Stimulated activated naive CD8-positive, alpha-beta T cell treated with anti-CD3 and anti-CD28 coated beads, Interleukin-15, Interleukin-2, amounts not matched to agents 100 ng/mL and 50 ng/mL, for 24 hours (primary cell): ENCODE results near the gene ORM1.
"Not testable (repeated sequence)": the region's sequence is repeated elsewhere in the genome, so short reads cannot be mapped to it uniquely, and the experiment has no call there.

Experiments
- H3K27ac Mint-ChIP-seq: one replicate; pipeline ENCODE4 v1.8.0; 2021; ENCODE audit warnings: mild to moderate bottlenecking, mixed read lengths
- H3K27me3 Mint-ChIP-seq: one replicate; pipeline ENCODE4 v1.8.0; 2021; ENCODE audit warnings: mixed read lengths
- H3K36me3 Mint-ChIP-seq: one replicate; pipeline ENCODE4 v1.8.0; 2021; ENCODE audit warnings: low read depth, mixed read lengths
- H3K4me1 Mint-ChIP-seq: one replicate; pipeline ENCODE4 v1.8.0; 2021; ENCODE audit warnings: low read depth, mixed read lengths
- H3K4me3 Mint-ChIP-seq: one replicate; pipeline ENCODE4 v1.8.0; 2021; ENCODE audit warnings: mild to moderate bottlenecking, mixed read lengths
- H3K9me3 Mint-ChIP-seq: one replicate; pipeline ENCODE4 v1.8.0; 2021; ENCODE audit warnings: mixed read lengths

Gene ORM1

DNA sequence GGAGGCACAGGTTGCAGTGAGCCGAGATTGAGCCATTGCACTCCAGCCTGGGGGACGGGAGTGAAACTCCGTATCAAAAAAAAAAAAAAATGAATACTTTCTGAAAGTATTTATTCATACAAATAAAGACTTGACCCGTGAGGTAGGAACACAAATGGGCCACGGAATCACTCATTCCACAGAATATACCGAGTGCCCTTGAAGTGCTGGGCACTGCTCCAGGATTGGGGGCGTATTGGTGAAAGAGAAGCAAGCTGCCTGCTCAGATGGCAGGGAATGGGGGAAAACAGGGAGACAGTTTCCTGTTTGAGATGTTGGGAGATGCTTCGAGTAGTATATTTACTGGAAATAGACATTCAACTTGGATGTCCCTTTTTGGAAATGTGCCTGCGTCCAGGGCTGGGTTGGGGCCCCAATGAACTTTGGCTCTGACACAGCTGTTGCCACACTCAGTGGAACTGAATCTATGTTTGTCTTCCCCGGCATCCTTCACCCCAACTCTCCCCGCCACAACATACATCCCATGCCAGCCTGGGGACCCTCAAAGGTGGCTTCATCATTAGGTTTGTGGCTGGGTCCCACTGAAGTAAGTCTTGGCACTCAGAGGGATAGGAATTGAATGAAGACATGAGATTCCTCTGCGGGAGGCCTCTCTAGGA lies 609 bp upstream of the ORM1 start:
- H3K4me3 Mint-ChIP-seq, H3K36me3 Mint-ChIP-seq, H3K4me1 Mint-ChIP-seq, H3K9me3 Mint-ChIP-seq, H3K27me3 Mint-ChIP-seq, H3K27ac Mint-ChIP-seq: not testable (repeated sequence)

DNA sequence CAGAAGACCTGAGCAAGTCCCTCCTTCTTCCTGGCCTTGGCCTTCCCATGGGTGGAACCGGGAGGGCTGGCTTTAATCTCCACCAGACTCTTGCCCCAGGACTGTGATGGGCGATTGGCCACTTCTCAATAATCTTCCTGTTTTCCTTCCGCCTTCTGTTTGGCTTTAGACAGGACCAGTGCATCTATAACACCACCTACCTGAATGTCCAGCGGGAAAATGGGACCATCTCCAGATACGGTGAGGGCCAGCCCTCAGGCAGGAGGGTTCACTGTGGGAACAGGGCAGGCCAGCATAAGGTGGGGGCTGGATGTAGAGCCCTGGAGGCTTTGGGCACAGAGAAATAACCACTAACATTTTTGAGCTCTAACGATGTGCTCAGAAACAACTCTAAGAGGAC lies 951 bp downstream of the ORM1 start:
- H3K9me3 Mint-ChIP-seq: not testable (repeated sequence)

DNA sequence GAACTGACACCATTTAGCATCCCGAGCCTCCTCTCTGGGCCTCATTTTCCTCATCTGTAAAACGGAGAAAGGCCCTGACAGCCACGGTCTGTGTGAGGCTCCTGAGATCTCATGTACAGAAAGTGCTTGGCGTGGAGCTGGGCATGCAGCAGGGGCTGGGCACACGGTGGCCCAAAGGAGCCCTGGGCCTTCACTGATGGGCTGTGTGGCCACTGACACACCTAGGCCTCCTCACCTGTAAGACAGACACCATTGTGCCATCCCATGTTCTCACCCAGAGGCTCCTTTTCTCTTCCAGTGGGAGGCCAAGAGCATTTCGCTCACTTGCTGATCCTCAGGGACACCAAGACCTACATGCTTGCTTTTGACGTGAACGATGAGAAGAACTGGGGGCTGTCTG lies 1.6 kb downstream of the ORM1 start:
- Mint-ChIP-seq H3K4me1 (peaks cover 8% of the 10 kb centered on the region), H3K36me3 (no peaks in the 10 kb centered on the region), H3K9me3 (no peaks in the 10 kb centered on the region), H3K27me3 (no peaks in the 10 kb centered on the region), H3K4me3 (no peak overlapping the region), H3K27ac (no peak overlapping the region)

More for the DNA sequence above, 951 bp downstream of the ORM1 start:
- H3K4me3 Mint-ChIP-seq, H3K4me1 Mint-ChIP-seq, H3K27ac Mint-ChIP-seq, H3K36me3 Mint-ChIP-seq, H3K27me3 Mint-ChIP-seq: not testable (repeated sequence)

DNA sequence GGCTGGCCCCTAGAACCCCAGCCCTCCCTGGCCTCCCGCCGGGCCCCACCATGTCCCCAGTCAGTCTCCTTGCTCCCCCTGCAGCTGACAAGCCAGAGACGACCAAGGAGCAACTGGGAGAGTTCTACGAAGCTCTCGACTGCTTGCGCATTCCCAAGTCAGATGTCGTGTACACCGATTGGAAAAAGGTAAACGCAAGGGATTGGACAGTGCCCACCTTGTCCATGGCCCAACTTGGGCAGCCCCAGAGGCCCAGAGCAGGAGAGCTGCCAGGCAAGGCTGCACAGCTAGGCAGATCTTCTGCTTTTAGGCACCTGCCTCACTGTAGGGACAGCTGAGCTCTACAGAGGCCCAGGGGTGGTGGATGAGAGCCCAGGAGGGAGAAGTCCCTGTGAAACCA lies 2.1 kb downstream of the ORM1 start:
- not testable (repeated sequence) for H3K27ac Mint-ChIP-seq, H3K9me3 Mint-ChIP-seq, H3K36me3 Mint-ChIP-seq, H3K4me1 Mint-ChIP-seq, H3K4me3 Mint-ChIP-seq, H3K27me3 Mint-ChIP-seq

DNA sequence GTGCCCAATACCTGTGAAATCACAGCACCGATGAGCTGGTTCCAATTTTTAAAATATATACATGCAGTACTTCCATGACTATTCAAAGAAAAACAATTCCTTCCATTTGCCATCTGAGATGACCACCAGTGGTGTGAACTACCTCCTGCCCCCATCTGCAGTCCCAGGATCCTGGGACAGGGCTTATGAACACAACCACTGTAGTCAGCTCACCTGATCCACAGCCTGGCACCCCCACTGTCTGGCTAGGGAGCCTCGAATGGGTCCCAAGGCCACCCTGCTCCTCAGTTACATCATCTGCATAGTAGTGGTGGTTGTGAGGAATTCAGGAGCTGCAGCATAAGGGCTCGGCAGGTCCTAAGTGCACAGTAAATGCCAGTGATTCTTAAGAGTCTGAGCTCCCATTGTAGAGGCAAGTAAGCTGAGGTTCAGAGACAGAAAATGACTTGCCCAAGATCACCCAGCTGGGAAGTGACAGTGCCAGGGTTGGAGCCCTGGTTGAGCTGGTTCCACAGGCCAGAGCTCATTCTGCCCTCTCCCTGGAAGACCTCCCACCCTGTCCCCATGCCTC lies 2.9 kb downstream of the ORM1 start:
- H3K4me3 Mint-ChIP-seq, H3K36me3 Mint-ChIP-seq, H3K27ac Mint-ChIP-seq, H3K27me3 Mint-ChIP-seq, H3K9me3 Mint-ChIP-seq: not testable (repeated sequence)
- H3K4me1 Mint-ChIP-seq: peaks cover 11% of the 10 kb centered on the region

DNA sequence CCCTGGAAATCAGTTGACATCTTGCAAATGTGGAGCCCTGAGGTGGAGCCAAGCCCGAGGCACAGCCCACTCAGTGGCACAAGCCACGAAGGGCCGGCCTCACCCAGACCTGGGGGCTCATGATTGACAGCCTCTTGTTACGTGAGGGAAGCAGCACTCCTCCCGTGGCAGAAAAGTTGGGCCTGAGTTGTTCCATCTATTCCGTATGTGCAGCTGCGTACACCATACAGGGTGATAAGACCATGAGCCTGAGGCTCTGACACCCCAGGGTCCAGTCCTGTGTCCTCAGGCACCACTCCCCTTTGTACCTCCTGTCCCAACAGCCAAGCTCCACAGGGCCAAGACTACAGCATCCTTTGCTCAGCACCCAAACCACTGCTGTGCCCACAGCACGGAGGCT lies 4.9 kb downstream of the ORM1 start:
- Mint-ChIP-seq H3K4me3 (no peak overlapping the region), H3K27me3 (no peaks in the 10 kb centered on the region), H3K27ac (no peak overlapping the region), H3K36me3 (no peaks in the 10 kb centered on the region), H3K9me3 (no peaks in the 10 kb centered on the region), H3K4me1 (peaks cover 9% of the 10 kb centered on the region)

DNA sequence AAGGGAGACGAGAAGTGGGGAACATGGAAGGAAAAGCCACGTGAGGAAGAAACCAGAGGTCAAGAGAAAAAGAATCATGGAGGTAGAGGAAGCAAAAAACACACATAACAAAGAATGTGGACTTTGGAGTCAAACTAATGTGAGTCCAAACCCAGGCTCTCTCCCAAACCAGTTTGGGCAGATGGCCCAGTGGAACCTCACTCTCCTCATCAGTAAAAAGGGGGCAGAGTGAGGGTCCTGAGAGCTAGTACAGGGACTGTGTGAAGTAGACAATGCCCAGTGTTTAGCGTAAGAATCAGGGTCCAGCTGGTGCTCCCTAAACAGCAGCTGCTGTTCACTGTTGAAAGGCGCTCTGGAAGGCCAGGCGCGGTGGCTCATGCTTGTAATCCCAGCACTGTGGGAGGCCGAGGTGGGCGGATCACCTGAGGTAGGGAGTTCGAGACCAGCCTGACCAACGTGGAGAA lies 5.5 kb downstream of the ORM1 start:
- H3K36me3 Mint-ChIP-seq, H3K4me1 Mint-ChIP-seq, H3K27ac Mint-ChIP-seq, H3K27me3 Mint-ChIP-seq, H3K9me3 Mint-ChIP-seq, H3K4me3 Mint-ChIP-seq: not testable (repeated sequence)

DNA sequence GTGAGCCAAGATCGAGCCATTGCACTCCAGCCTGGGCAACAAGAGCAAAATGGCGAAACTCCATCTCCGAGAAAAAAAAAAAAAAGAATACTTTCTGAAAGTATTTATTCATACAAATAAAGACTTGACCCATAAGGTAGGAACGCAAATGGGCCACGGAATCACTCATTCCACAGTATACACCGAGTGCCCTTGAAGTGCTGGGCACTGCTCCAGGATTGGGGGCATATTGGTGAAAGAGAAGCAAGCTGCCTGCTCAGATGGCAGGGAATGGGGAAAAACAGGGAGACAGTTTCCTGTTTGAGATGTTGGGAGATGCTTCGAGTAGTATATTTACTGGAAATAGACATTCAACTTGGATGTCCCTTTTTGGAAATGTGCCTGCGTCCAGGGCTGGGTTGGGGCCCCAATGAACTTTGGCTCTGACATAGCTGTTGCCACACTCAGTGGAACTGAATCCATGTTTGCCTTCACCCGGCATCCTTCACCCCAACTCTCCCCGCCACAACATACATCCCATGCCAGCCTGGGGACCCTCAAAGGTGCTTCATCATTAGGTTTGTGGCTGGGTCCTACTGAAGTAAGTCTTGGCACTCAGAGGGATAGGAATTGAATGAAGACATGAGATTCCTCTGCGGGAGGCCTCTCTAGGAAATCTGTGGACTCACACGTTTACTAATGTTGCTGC lies 6.2 kb downstream of the ORM1 start:
- not testable (repeated sequence) for H3K27ac Mint-ChIP-seq, H3K4me3 Mint-ChIP-seq, H3K4me1 Mint-ChIP-seq, H3K36me3 Mint-ChIP-seq, H3K27me3 Mint-ChIP-seq, H3K9me3 Mint-ChIP-seq

DNA sequence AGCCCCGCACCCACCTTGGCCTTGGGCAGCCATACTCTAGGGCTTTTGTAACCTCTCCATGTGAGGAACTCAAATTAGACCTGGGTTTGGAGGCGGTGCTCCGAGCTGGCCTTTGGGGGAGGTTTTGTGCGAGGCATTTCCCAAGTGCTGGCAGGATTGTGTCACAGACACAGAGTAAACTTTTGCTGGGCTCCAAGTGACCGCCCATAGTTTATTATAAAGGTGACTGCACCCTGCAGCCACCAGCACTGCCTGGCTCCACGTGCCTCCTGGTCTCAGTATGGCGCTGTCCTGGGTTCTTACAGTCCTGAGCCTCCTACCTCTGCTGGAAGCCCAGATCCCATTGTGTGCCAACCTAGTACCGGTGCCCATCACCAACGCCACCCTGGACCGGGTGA lies 6.7 kb downstream of the ORM1 start, which contains the start of gene ORM2:
Gene ORM2, plus strand, starts transcription at position 245 of the 398 bp plus-strand sequence. Its CDS starts 36 bp downstream, at position 281.
- H3K4me1 Mint-ChIP-seq, H3K9me3 Mint-ChIP-seq, H3K27ac Mint-ChIP-seq, H3K27me3 Mint-ChIP-seq, H3K36me3 Mint-ChIP-seq, H3K4me3 Mint-ChIP-seq: not testable (repeated sequence)

DNA sequence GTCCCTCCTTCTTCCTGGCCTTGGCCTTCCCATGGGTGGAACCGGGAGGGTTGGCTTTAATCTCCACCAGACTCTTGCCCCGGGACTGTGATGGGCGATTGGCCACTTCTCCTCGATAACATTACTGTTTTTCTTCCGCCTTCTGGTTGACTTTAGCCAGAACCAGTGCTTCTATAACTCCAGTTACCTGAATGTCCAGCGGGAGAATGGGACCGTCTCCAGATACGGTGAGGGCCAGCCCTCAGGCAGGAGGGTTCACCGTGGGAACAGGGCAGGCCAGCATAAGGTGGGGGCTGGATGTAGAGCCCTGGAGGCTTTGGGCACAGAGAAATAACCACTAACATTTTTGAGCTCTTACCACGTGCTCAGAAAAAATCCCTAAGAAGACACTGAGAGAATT lies 7.7 kb downstream of the ORM1 start:
- H3K4me3 Mint-ChIP-seq: no peak overlapping the region
- no peaks in the 10 kb centered on the region for H3K27me3 Mint-ChIP-seq
- peaks cover 3% of the 10 kb centered on the region for H3K9me3 Mint-ChIP-seq
- no peak overlapping the region for H3K27ac Mint-ChIP-seq
- peaks cover 10% of the 10 kb centered on the region for H3K36me3 Mint-ChIP-seq
- peaks cover 14% of the 10 kb centered on the region for H3K4me1 Mint-ChIP-seq

DNA sequence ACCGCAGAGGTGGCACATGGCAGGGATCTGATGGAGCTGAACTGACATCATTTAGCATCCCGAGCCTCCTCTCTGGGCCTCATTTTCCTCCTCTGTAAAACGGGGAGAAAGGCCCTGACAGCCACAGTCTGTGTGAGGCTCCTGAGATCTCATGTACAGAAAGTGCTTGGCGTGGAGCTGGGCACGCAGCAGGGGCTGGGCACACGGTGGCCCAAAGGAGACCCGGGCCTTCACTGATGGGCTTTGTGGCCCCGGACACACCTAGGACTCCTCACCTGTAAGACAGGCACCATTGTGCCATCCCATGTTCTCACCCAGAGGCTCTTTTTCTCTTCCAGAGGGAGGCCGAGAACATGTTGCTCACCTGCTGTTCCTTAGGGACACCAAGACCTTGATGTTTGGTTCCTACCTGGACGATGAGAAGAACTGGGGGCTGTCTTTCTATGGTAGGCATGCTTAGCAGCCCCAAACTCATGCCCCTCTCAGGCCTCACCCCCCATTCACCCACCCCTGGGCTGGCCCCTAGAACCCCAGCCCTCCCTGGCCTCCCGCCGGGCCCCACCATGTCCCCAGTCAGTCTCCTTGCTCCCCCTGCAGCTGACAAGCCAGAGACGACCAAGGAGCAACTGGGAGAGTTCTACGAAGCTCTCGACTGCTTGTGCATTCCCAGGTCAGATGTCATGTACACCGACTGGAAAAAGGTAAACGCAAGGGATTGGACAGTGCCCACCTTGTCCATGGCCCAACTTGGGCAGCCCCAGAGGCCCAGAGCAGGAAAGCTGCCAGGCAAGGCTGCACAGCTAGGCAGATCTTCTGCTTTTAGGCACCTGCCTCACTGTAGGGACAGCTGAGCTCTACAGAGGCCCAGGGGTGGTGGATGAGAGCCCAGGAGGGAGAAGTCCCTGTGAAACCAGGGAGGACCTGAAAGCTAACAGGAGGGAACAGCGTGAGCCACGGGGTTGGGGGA lies 8.6 kb downstream of the ORM1 start:
- H3K4me3 Mint-ChIP-seq, H3K9me3 Mint-ChIP-seq, H3K27ac Mint-ChIP-seq, H3K27me3 Mint-ChIP-seq: not testable (repeated sequence)
- peaks cover 18% of the 10 kb centered on the region for H3K36me3 Mint-ChIP-seq
- peaks cover 14% of the 10 kb centered on the region for H3K4me1 Mint-ChIP-seq

DNA sequence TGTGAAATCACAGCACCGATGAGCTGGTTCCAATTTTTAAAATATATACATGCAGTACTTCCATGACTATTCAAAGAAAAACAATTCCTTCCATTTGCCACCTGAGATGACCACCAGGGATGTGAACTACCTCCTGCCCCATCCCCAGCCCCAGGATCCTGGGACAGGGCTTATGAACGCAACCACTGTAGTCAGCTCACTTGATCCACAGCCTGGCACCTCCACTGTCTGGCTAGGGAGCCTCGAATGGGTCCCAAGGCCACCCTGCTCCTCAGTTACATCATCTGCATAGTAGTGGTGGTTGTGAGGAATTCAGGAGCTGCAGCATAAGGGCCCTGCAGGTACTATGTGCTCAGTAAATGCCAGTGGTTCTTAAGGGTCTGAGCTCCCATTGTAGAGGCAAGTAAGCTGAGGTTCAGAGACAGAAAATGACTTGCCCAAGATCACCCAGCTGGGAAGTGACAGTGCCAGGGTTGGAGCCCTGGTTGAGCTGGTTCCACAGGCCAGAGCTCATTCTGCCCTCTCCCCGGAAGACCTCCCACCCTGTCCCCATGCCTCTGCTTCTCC lies 9.7 kb downstream of the ORM1 start:
- Mint-ChIP-seq H3K27ac (peak overlapping the region; percentile 17), H3K4me1 (peaks cover 14% of the 10 kb centered on the region), H3K36me3 (peaks cover 21% of the 10 kb centered on the region)
- not testable (repeated sequence) for H3K27me3 Mint-ChIP-seq, H3K9me3 Mint-ChIP-seq, H3K4me3 Mint-ChIP-seq

DNA sequence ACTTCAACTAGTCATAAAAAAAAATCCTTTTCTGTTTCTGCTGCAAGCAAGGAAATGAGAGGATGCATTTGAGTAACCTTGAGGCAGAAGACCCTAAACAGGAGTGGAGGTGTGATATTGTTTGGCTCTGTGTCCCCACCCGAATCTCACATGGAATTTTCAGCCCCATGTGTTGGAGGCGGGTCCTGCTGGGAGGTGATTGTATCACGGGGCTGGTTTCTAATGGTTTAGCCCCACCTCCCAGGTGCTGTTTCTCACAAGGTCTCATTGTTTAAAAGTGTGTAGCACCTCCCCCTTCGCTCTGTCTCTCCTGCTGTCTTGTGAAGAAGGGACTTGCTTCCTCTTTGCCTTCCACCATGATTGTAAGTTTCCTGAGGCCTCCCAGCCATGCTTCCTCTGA lies 10.8 kb downstream of the ORM1 start:
- peaks cover 30% of the 10 kb centered on the region for H3K36me3 Mint-ChIP-seq
- not testable (repeated sequence) for H3K27me3 Mint-ChIP-seq, H3K9me3 Mint-ChIP-seq, H3K4me3 Mint-ChIP-seq, H3K27ac Mint-ChIP-seq
- H3K4me1 Mint-ChIP-seq: peaks cover 19% of the 10 kb centered on the region

DNA sequence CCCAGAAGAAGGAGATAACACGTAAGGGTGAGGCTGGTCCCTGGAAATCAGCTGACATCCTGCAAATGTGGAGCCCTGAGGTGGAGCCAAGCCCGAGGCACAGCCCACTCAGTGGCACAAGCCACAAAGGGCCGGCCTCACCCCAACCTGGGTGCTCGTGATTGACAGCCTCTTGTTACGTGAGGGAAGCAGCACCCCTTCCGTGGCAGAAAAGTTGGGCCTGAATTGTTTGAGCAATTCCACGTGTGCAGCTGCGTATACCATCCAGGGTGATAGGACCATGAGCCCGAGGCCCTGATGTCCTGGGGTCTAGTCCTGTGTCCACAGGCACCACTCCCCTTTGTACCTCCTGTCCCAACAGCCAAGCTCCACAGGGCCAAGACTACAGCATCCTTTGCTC lies 11.6 kb downstream of the ORM1 start:
- peaks cover 38% of the 10 kb centered on the region for H3K36me3 Mint-ChIP-seq
- no peaks in the 10 kb centered on the region for H3K27me3 Mint-ChIP-seq
- H3K9me3 Mint-ChIP-seq: peaks cover 3% of the 10 kb centered on the region
- H3K4me1 Mint-ChIP-seq: peaks cover 25% of the 10 kb centered on the region
- peak overlapping the region; percentile 94 for H3K27ac Mint-ChIP-seq
- no peak overlapping the region for H3K4me3 Mint-ChIP-seq

DNA sequence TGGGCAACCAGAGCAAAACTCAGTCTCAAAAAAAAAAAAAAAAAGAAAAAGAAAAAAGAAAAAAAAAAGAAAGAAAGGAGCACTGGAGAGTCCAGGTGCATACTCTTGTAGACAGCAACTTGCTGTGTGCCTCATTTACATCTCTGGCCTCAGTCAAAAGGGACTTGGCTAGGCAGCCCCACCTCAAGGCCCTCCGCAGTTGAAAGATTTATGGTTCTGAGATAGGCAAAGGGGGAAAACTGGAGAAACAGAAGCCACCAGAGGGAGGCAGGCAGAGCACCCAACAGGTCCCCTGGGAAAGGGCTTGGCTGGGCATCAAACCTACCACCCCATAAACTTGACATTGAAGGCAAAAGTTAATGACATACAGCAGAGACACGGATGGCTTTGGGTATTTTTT lies 12.8 kb downstream of the ORM1 start:
- Mint-ChIP-seq H3K27ac (no peak overlapping the region), H3K36me3 (peaks cover 49% of the 10 kb centered on the region), H3K4me3 (no peak overlapping the region), H3K4me1 (peaks cover 28% of the 10 kb centered on the region), H3K9me3 (peaks cover 3% of the 10 kb centered on the region), H3K27me3 (no peaks in the 10 kb centered on the region)
